Neural progenitor cell (in vitro differentiated cells): ENCODE measurements around the gene SMU1. TPM values are rescaled to one million over a fixed set of nuclear protein-coding genes. Genes with fewer than 3 reads are reported as not detected.

ENCODE experiments used
- DNase-seq: peaks from one replicate; pipeline ENCODE4 v3.0.0-alpha.2; 2016; ENCODE audit warnings: low spot score
- H2AFZ ChIP-seq: fragments of 200-600 bp; sonication (generic); replicated peaks from 2 replicates; pipeline ENCODE4 v1.6.1; 2016; ENCODE audit warnings: antibody characterized with exemption
- H3F3A ChIP-seq: fragments of 200-600 bp; sonication (generic); 2 replicates; pipeline ENCODE4 v1.6.1; 2016; ENCODE audit warnings: antibody characterized with exemption, low read depth
- H3K27ac ChIP-seq: fragments of 200-600 bp; sonication (generic); 2 replicates; pipeline ENCODE4 v1.5.1; 2016; ENCODE audit warnings: mild to moderate bottlenecking
- H3K27me3 ChIP-seq: fragments of 200-600 bp; sonication (generic); 2 replicates; pipeline ENCODE4 v1.6.1; 2016; ENCODE audit warnings: mild to moderate bottlenecking, moderate library complexity
- H3K36me3 ChIP-seq: fragments of 200-600 bp; sonication (generic); 2 replicates; pipeline ENCODE4 v1.5.1; 2016
- H3K4me1 ChIP-seq: fragments of 200-600 bp; sonication (generic); 2 replicates; pipeline ENCODE4 v1.6.1; 2016; ENCODE audit warnings: mixed run types
- H3K4me2 ChIP-seq: fragments of 200-600 bp; sonication (generic); 2 replicates; pipeline ENCODE4 v1.6.1; 2016
- H3K4me3 ChIP-seq: fragments of 200-600 bp; sonication (generic); 2 replicates; pipeline ENCODE4 v1.5.1; 2016
- H3K79me2 ChIP-seq: fragments of 200-600 bp; sonication (generic); 2 replicates; pipeline ENCODE4 v1.6.1; 2016; ENCODE audit warnings: low read depth
- H3K9ac ChIP-seq: fragments of 200-600 bp; sonication (generic); 2 replicates; pipeline ENCODE4 v1.6.1; 2016
- H3K9me3 ChIP-seq: fragments of 200-600 bp; sonication (generic); 2 replicates; pipeline ENCODE4 v1.5.1; 2016; ENCODE audit warnings: low read depth
- H4K20me1 ChIP-seq: fragments of 200-600 bp; sonication (generic); 2 replicates; pipeline ENCODE4 v1.6.1; 2016; ENCODE audit warnings: low read depth
- H3K27ac Mint-ChIP-seq: 3 replicates; pipeline ENCODE4 v1.8.0; 2021; ENCODE audit warnings: mixed read lengths
- H3K27me3 Mint-ChIP-seq: 2 replicates; pipeline ENCODE4 v1.8.0; 2022; ENCODE audit warnings: low read depth, mild to moderate bottlenecking, inconsistent platforms, moderate library complexity, mixed read lengths; ENCODE audit not compliant: insufficient read depth
- H3K36me3 Mint-ChIP-seq: 3 replicates; pipeline ENCODE4 v1.8.0; 2021; ENCODE audit warnings: mixed read lengths
- H3K4me1 Mint-ChIP-seq: 3 replicates; pipeline ENCODE4 v1.8.0; 2021; ENCODE audit warnings: mixed read lengths
- H3K4me3 Mint-ChIP-seq: 3 replicates; pipeline ENCODE4 v1.8.0; 2021; ENCODE audit warnings: mild to moderate bottlenecking, moderate library complexity, mixed read lengths
- H3K9me3 Mint-ChIP-seq: 3 replicates; pipeline ENCODE4 v1.8.0; 2020; ENCODE audit warnings: mixed read lengths
- EZH2 ChIP-seq: fragments of 200-600 bp; sonication (generic); IDR thresholded peaks from 2 replicates; pipeline ENCODE4 v1.6.1; 2017; ENCODE audit warnings: antibody characterized with exemption, mild to moderate bottlenecking, moderate library complexity
- EZH2phosphoT487 ChIP-seq: fragments of 200-600 bp; sonication (generic); IDR thresholded peaks from 2 replicates; pipeline ENCODE4 v1.6.1; 2017; ENCODE audit warnings: antibody characterized with exemption
- total RNA-seq: library from RNA; depleted of rRNA; stranded (reverse); fragments of >200 nt; gene quantifications from 2 replicates; pipeline ENCODE4 v1.2.3, GENCODE V29; 2015; ENCODE audit warnings: low replicate concordance
- TF ChIP-seq, protein P1 (sequence below): fragments of 200-600 bp; sonication (generic); IDR thresholded peaks from 2 replicates; pipeline ENCODE4 v1.5.1; 2017; ENCODE audit warnings: antibody characterized with exemption, mild to moderate bottlenecking

SMU1 gene
- total RNA-seq, 1 donor from 2014 or later: 34.9 TPM

GRCh38 chr9:32991897-32992594, 84.4 kb downstream of the SMU1 start:
- Histone ChIP-seq H3K36me3 (peaks cover 5% of the 10 kb centered on the region), H3K9ac (no peak overlapping the region), H4K20me1 (peaks cover 30% of the 10 kb centered on the region), H3K27me3 (no peaks in the 10 kb centered on the region), H3K79me2 (peaks cover 48% of the 10 kb centered on the region), H3K4me1 (no peaks in the 10 kb centered on the region), H2AFZ (no peak overlapping the region), H3K27ac (no peak overlapping the region), H3F3A (no peaks in the 10 kb centered on the region), H3K9me3 (no peaks in the 10 kb centered on the region), H3K4me3 (no peak overlapping the region), H3K4me2 (no peak overlapping the region)
- Mint-ChIP-seq H3K9me3 (no peaks in the 10 kb centered on the region), H3K27ac (no peak overlapping the region), H3K27me3 (peaks cover 2% of the 10 kb centered on the region), H3K36me3 (peaks cover 8% of the 10 kb centered on the region), H3K4me3 (no peak overlapping the region), H3K4me1 (no peaks in the 10 kb centered on the region)
- no peak for DNase-seq
- TF ChIP-seq EZH2phosphoT487 (no peak), EZH2 (no peak)
- TF ChIP-seq, protein P1, sequence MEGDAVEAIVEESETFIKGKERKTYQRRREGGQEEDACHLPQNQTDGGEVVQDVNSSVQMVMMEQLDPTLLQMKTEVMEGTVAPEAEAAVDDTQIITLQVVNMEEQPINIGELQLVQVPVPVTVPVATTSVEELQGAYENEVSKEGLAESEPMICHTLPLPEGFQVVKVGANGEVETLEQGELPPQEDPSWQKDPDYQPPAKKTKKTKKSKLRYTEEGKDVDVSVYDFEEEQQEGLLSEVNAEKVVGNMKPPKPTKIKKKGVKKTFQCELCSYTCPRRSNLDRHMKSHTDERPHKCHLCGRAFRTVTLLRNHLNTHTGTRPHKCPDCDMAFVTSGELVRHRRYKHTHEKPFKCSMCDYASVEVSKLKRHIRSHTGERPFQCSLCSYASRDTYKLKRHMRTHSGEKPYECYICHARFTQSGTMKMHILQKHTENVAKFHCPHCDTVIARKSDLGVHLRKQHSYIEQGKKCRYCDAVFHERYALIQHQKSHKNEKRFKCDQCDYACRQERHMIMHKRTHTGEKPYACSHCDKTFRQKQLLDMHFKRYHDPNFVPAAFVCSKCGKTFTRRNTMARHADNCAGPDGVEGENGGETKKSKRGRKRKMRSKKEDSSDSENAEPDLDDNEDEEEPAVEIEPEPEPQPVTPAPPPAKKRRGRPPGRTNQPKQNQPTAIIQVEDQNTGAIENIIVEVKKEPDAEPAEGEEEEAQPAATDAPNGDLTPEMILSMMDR: no peak

Other genes with a start within 250 kb of the SMU1 start
- gene APTX, start 75.0 kb downstream of the SMU1 start, total RNA-seq: 48.3 and 72.6 TPM in 2 replicates
- 146 and 180 TPM in 2 replicates for gene DNAJA1, start 51.4 kb downstream of the SMU1 start, total RNA-seq
- gene B4GALT1, start 90.7 kb upstream of the SMU1 start, total RNA-seq: 7.3 and 7.5 TPM in 2 replicates
- not detected in 2 replicates for gene SPINK4, start 163.5 kb upstream of the SMU1 start, total RNA-seq
- 44.3 and 49.2 TPM in 2 replicates for gene BAG1, start 188.0 kb upstream of the SMU1 start, total RNA-seq
- gene CHMP5, start 188.4 kb upstream of the SMU1 start, total RNA-seq: 74.9 and 135 TPM in 2 replicates
- gene NFX1, start 213.8 kb upstream of the SMU1 start, total RNA-seq: 13.0 and 14.6 TPM in 2 replicates